Fibroblast of lung (primary cell): ENCODE measurements around the gene CTSZ. TPM values are rescaled to one million over a fixed set of nuclear protein-coding genes. Genes with fewer than 3 reads are reported as not detected.

Experiments
- DNase-seq, 2 donors: peaks; one replicate each; pipeline versions ENCODE4 v3.0.0 to v3.0.0-alpha.2; 2010; ENCODE audit warnings: low read depth in 2 of 2
- H2AFZ ChIP-seq: 2 replicates; pipeline ENCODE4 v1.5.1; 2012; ENCODE audit warnings: low read length, control low read depth, inconsistent platforms
- H3K27ac ChIP-seq: 2 replicates; pipeline ENCODE4 v1.5.1; 2011; ENCODE audit warnings: low read length, control low read depth; ENCODE audit not compliant: insufficient read depth
- H3K27me3 ChIP-seq: 2 replicates; pipeline ENCODE4 v1.5.1; 2011; ENCODE audit warnings: mild to moderate bottlenecking, low read length; ENCODE audit not compliant: control insufficient read depth, insufficient read depth
- H3K36me3 ChIP-seq: 2 replicates; pipeline ENCODE4 v1.5.1; 2011; ENCODE audit warnings: low read length; ENCODE audit not compliant: control insufficient read depth, insufficient read depth
- H3K4me1 ChIP-seq: 2 replicates; pipeline ENCODE4 v1.5.1; 2011; ENCODE audit warnings: low read length; ENCODE audit not compliant: control insufficient read depth, insufficient read depth; ENCODE audit errors: extremely low read depth
- H3K4me2 ChIP-seq: 2 replicates; pipeline ENCODE4 v1.5.1; 2011; ENCODE audit warnings: low read length, control low read depth; ENCODE audit not compliant: insufficient read depth; ENCODE audit errors: extremely low read depth
- H3K4me3 ChIP-seq, 4 experiments: fragments of 200-600 bp in 1 of 4; sonication (generic) in 1 of 4; replicated peaks in 1 of 4; 2 replicates each; pipeline ENCODE4 v1.5.1; 2011 to 2016; ENCODE audit warnings: low read length in 4 of 4, low read depth in 3 of 4, mild to moderate bottlenecking in 3 of 4, control low read depth in 2 of 4, inconsistent platforms in 1 of 4, mixed read lengths in 1 of 4; ENCODE audit not compliant: insufficient read depth in 1 of 4; ENCODE audit errors: control extremely low read depth in 1 of 4
- H3K79me2 ChIP-seq: 2 replicates; pipeline ENCODE4 v1.5.1; 2012; ENCODE audit warnings: mild to moderate bottlenecking, low read length, inconsistent platforms; ENCODE audit not compliant: control insufficient read depth, insufficient read depth
- H3K9ac ChIP-seq: 2 replicates; pipeline ENCODE4 v1.5.1; 2011; ENCODE audit warnings: mild to moderate bottlenecking, low read length, control low read depth; ENCODE audit not compliant: insufficient read depth
- H3K9me3 ChIP-seq: 2 replicates; pipeline ENCODE4 v1.5.1; 2012; ENCODE audit warnings: low read depth, low read length; ENCODE audit not compliant: control insufficient read depth, insufficient read depth
- H4K20me1 ChIP-seq: 2 replicates; pipeline ENCODE4 v1.5.1; 2011; ENCODE audit warnings: low read length; ENCODE audit not compliant: control insufficient read depth, insufficient read depth; ENCODE audit errors: extremely low read depth
- EZH2 ChIP-seq: IDR thresholded peaks from 2 replicates; pipeline ENCODE4 v1.5.1; 2012; ENCODE audit warnings: low read length, control low read depth, mild to moderate bottlenecking; ENCODE audit errors: missing control alignments
- polyA plus RNA-seq, 2 donors: library from polyadenylated mRNA; depleted of rRNA in 1 of 2; stranded (reverse) in 1 of 2; unstranded in 1 of 2; fragments of >200 nt; gene quantifications; 2 replicates each; pipeline ENCODE4 v1.2.1, GENCODE V29; 2011 to 2012; ENCODE audit warnings: missing spikeins in 1 of 2
- total RNA-seq: library from RNA; depleted of rRNA; stranded (reverse); fragments of >200 nt; gene quantifications from 2 replicates; pipeline ENCODE4 v1.2.1, GENCODE V29; 2014
- TF ChIP-seq, protein P1 (sequence below), 2 donors: IDR thresholded peaks in 1 of 2; conservative IDR thresholded peaks in 1 of 2; 1 replicate in 1 of 2; 2 replicates in 1 of 2; pipeline ENCODE4 v1.5.1; 2011 to 2012; ENCODE audit warnings: low read length in 2 of 2, control low read depth in 1 of 2, inconsistent platforms in 1 of 2, low read depth in 1 of 2, mild to moderate bottlenecking in 1 of 2

The CTSZ gene
- total and polyA plus RNA-seq, 2 donors (not counting 1 experiment from before 2014, with no cell fraction given): 201 to 250 TPM

DNA sequence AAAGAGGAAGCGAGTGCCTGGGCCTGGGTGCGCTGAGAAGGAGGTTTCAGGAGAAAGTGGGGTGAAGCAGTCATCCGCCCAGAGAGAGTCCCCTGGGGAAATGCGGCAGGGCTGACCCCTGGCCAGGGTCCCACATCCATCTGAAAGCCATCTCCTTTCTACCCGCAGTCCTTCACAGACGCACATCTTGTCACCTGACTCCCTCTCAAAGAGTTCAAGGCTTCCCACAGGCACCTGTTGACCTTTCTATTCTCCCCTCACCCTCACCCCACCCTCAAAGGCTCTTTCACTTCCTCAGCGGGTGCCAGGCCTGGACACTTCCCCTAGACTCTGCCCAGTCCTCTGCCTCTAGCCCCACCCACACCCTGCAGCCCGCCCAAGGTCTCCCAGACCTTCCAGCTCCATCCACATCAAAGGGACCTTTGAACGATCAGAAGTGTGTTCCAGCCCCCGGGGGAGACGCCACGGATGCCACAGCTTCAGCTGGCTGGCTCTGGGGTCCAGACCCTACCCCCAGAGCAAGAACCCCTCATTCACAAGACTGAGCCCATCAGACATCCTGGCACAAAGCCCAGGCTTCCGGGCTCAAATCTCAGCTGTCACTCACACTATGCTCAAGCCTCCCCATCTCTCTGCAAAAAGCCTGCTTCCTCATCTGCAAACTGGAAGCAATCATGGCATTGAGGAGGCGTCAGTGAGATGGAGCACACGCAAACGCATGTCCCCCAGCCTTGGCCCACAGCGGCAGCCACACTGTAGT lies 2.1 kb downstream of the CTSZ start:
- H3K9ac ChIP-seq: no peak overlapping the region
- no peaks in the 10 kb centered on the region for H3K27me3 ChIP-seq
- H4K20me1 ChIP-seq: no peaks in the 10 kb centered on the region
- H3K4me3 ChIP-seq: peak overlapping the region in 2 of 4 experiments; percentile 32 to 77
- H3K9me3 ChIP-seq: no peaks in the 10 kb centered on the region
- DNase-seq: no peak
- H3K79me2 ChIP-seq: peaks cover 10% of the 10 kb centered on the region
- H3K27ac ChIP-seq: no peak overlapping the region
- H2AFZ ChIP-seq: no peak overlapping the region
- H3K36me3 ChIP-seq: peaks cover 7% of the 10 kb centered on the region
- H3K4me1 ChIP-seq: peaks cover 8% of the 10 kb centered on the region
- H3K4me2 ChIP-seq: peak overlapping the region; percentile 99
- TF ChIP-seq, protein P1, sequence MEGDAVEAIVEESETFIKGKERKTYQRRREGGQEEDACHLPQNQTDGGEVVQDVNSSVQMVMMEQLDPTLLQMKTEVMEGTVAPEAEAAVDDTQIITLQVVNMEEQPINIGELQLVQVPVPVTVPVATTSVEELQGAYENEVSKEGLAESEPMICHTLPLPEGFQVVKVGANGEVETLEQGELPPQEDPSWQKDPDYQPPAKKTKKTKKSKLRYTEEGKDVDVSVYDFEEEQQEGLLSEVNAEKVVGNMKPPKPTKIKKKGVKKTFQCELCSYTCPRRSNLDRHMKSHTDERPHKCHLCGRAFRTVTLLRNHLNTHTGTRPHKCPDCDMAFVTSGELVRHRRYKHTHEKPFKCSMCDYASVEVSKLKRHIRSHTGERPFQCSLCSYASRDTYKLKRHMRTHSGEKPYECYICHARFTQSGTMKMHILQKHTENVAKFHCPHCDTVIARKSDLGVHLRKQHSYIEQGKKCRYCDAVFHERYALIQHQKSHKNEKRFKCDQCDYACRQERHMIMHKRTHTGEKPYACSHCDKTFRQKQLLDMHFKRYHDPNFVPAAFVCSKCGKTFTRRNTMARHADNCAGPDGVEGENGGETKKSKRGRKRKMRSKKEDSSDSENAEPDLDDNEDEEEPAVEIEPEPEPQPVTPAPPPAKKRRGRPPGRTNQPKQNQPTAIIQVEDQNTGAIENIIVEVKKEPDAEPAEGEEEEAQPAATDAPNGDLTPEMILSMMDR (conservative IDR thresholded peaks at IDR 0.05 in 1 of 2, IDR thresholded peaks at IDR 0.05 in 1 of 2; ENCODE audit: low read depth in 1 of 2, low read length in 2 of 2): no peak
- no peak for TF ChIP-seq EZH2

DNA sequence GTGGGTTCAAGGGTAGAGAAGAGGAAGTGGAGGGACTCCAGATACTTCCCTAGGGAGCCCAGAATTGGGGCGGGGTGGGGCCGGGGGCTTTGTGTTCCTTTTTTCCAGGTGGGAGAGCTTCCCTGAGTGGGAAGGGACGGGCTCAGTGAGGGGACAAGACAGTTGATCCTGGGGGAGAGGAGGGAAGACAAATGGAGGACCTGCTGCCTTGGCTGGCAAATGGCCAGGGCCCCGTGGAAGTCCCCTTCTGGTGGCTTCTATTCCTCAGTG lies 2.6 kb downstream of the CTSZ start:
- H3K27me3 ChIP-seq: no peaks in the 10 kb centered on the region
- no peak overlapping the region for H3K9ac ChIP-seq
- H3K4me3 ChIP-seq: no peak overlapping the region
- no peak overlapping the region for H3K4me2 ChIP-seq
- DNase-seq: no peak
- TF ChIP-seq EZH2: no peak
- TF ChIP-seq, protein P1 (conservative IDR thresholded peaks at IDR 0.05 in 1 of 2, IDR thresholded peaks at IDR 0.05 in 1 of 2; ENCODE audit: low read depth in 1 of 2, low read length in 2 of 2): no peak
- H3K36me3 ChIP-seq: peaks cover 7% of the 10 kb centered on the region
- H3K27ac ChIP-seq: no peak overlapping the region
- peaks cover 10% of the 10 kb centered on the region for H3K79me2 ChIP-seq
- H3K4me1 ChIP-seq: peaks cover 8% of the 10 kb centered on the region
- no peaks in the 10 kb centered on the region for H3K9me3 ChIP-seq
- no peaks in the 10 kb centered on the region for H4K20me1 ChIP-seq
- H2AFZ ChIP-seq: no peak overlapping the region

DNA sequence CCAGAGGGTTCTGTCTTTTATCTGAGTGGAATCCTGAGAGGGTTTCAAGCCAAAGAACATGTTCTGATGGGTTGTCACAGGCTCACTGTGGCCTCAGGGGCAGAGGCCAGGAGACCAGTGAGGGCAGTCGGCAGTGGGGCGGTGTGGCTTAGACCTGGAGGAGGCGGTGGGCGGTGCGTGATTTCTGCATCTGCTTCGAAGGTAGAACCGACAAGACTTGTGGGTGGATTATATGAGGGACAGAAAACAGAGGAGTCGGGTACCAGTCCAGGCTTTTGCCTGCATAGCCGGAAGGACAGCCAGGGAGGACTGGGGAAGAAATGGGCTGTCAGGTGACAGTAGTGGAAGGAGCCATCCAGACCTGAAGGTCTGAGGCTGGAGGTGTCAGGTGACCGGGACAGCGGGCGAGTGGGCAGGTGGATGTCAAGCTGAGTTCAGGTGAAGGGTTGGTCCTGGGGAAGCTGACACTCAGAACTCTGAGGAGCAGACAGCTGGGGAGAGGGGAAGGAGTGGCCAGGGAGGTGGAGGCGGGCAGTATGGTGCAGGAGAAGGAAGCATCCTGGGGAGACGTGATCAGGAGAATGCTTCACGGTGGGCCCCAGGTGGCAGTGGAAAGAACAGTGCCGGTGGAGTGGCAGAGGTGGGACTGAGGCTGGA lies 3.1 kb downstream of the CTSZ start:
- no peak for DNase-seq
- no peaks in the 10 kb centered on the region for H3K9me3 ChIP-seq
- H2AFZ ChIP-seq: no peak overlapping the region
- no peak overlapping the region for H3K4me3 ChIP-seq
- TF ChIP-seq, protein P1 (conservative IDR thresholded peaks at IDR 0.05 in 1 of 2, IDR thresholded peaks at IDR 0.05 in 1 of 2; ENCODE audit: low read depth in 1 of 2, low read length in 2 of 2): no peak
- TF ChIP-seq EZH2: no peak
- peaks cover 9% of the 10 kb centered on the region for H3K36me3 ChIP-seq
- H3K79me2 ChIP-seq: peaks cover 10% of the 10 kb centered on the region
- H3K4me2 ChIP-seq: no peak overlapping the region
- H3K9ac ChIP-seq: no peak overlapping the region
- H3K27ac ChIP-seq: no peak overlapping the region
- no peaks in the 10 kb centered on the region for H3K27me3 ChIP-seq
- H4K20me1 ChIP-seq: no peaks in the 10 kb centered on the region
- peaks cover 8% of the 10 kb centered on the region for H3K4me1 ChIP-seq
